ENCODE measurements around the gene LRP1. TPM values are rescaled to one million over a fixed set of nuclear protein-coding genes. Genes with fewer than 3 reads are reported as not detected.

The LRP1 gene
- total RNA-seq, 1 donor from 2014 or later: 0.93 TPM

- H3K4me3 Mint-ChIP-seq: no peak overlapping the region
- no peaks in the 10 kb centered on the region for H3K27me3 Mint-ChIP-seq
- intact Hi-C loops (cut with micrococcal nuclease): no loop called here
- no peaks in the 10 kb centered on the region for H3K4me1 Mint-ChIP-seq
- H3K36me3 Mint-ChIP-seq (ENCODE audit: low read depth): peaks cover 22% of the 10 kb centered on the region
- no peak for DNase-seq
- no peak overlapping the region for H3K27ac Mint-ChIP-seq
- no peaks in the 10 kb centered on the region for H3K9me3 Mint-ChIP-seq
These were observed 126.4 kb downstream of the LRP1 start for GRCh38 chr12:57254506-57255280.

GRCh38 chr12:57255916-57256315, 127.6 kb downstream of the LRP1 start:
- H3K27me3 Mint-ChIP-seq: no peaks in the 10 kb centered on the region
- intact Hi-C loops (cut with micrococcal nuclease): no loop called here
- H3K4me1 Mint-ChIP-seq: no peaks in the 10 kb centered on the region
- peaks cover 27% of the 10 kb centered on the region for H3K36me3 Mint-ChIP-seq (ENCODE audit: low read depth)
- DNase-seq: no peak
- no peak overlapping the region for H3K27ac Mint-ChIP-seq
- H3K4me3 Mint-ChIP-seq: no peak overlapping the region
- no peaks in the 10 kb centered on the region for H3K9me3 Mint-ChIP-seq

GRCh38 chr12:57258977-57259970, 131.0 kb downstream of the LRP1 start:
- Mint-ChIP-seq H3K4me1 (peaks cover 5% of the 10 kb centered on the region), H3K9me3 (no peaks in the 10 kb centered on the region), H3K36me3 (ENCODE audit: low read depth) (peaks cover 37% of the 10 kb centered on the region), H3K27me3 (no peaks in the 10 kb centered on the region), H3K27ac (no peak overlapping the region), H3K4me3 (no peak overlapping the region)
- intact Hi-C loops (cut with micrococcal nuclease): no loop called here
- DNase-seq: no peak

- Mint-ChIP-seq H3K27ac (no peak overlapping the region), H3K9me3 (no peaks in the 10 kb centered on the region), H3K27me3 (no peaks in the 10 kb centered on the region), H3K4me1 (peaks cover 5% of the 10 kb centered on the region), H3K4me3 (no peak overlapping the region), H3K36me3 (ENCODE audit: low read depth) (peaks cover 42% of the 10 kb centered on the region)
- no peak for DNase-seq
- intact Hi-C loops (cut with micrococcal nuclease): no loop called here
These were observed 132.1 kb downstream of the LRP1 start for GRCh38 chr12:57260366-57260765.

GRCh38 chr12:57261428-57261865, 133.2 kb downstream of the LRP1 start:
- no peaks in the 10 kb centered on the region for H3K9me3 Mint-ChIP-seq
- peaks cover 38% of the 10 kb centered on the region for H3K36me3 Mint-ChIP-seq (ENCODE audit: low read depth)
- DNase-seq: no peak
- peaks cover 5% of the 10 kb centered on the region for H3K4me1 Mint-ChIP-seq
- no peak overlapping the region for H3K4me3 Mint-ChIP-seq
- H3K27me3 Mint-ChIP-seq: no peaks in the 10 kb centered on the region
- H3K27ac Mint-ChIP-seq: no peak overlapping the region
- intact Hi-C loops (cut with micrococcal nuclease): no loop called here

- DNase-seq: no peak
- intact Hi-C loops (cut with micrococcal nuclease): no loop called here
- Mint-ChIP-seq H3K27me3 (no peaks in the 10 kb centered on the region), H3K4me3 (no peak overlapping the region), H3K9me3 (no peaks in the 10 kb centered on the region), H3K36me3 (ENCODE audit: low read depth) (peaks cover 39% of the 10 kb centered on the region), H3K27ac (no peak overlapping the region), H3K4me1 (peaks cover 5% of the 10 kb centered on the region)
These were observed 134.0 kb downstream of the LRP1 start for GRCh38 chr12:57262126-57262822.

Other genes with a start within 250 kb of the LRP1 start
- gene SDR9C7, start 194.1 kb upstream of the LRP1 start, total RNA-seq: not detected in 2 replicates
- 0.38 and 0.42 TPM in 2 replicates for gene RDH16, start 170.9 kb upstream of the LRP1 start, total RNA-seq
- 11.0 TPM in 2 replicates for gene ZBTB39, start 121.9 kb upstream of the LRP1 start, total RNA-seq
- 0.57 TPM in 1 of 2 replicates, not detected in the other for gene TAC3, start 112.0 kb upstream of the LRP1 start, total RNA-seq
- 1.7 TPM in 2 replicates for gene MYO1A, start 78.4 kb upstream of the LRP1 start, total RNA-seq
- gene NEMP1, start 49.7 kb upstream of the LRP1 start, total RNA-seq: 77.0 and 80.6 TPM in 2 replicates
- 70.5 and 76.7 TPM in 2 replicates for gene NAB2, start 39.4 kb upstream of the LRP1 start, total RNA-seq
- 304 and 319 TPM in 2 replicates for gene STAT6, start 17.1 kb upstream of the LRP1 start, total RNA-seq
- not detected in 2 replicates for gene LRP1-AS, start 19.1 kb downstream of the LRP1 start, total RNA-seq
- 0.47 and 0.73 TPM in 2 replicates for gene NXPH4, start 88.3 kb downstream of the LRP1 start, total RNA-seq
- gene SHMT2, start 101.2 kb downstream of the LRP1 start, total RNA-seq: 297 and 310 TPM in 2 replicates
- gene STAC3, start 122.7 kb downstream of the LRP1 start, total RNA-seq: 4.9 and 5.5 TPM in 2 replicates